ENCODE results near the gene ST7L.
A peak's percentile ranks its signal among the peaks of the same experiment; 100 is the strongest.
"Not testable (repeated sequence)": the region's sequence is repeated elsewhere in the genome, so short reads cannot be mapped to it uniquely, and the experiment has no call there.

The ST7L gene

GRCh38 chr1:112618721-112619517 is at the start of gene ST7L:
Gene ST7L, minus strand, starts transcription at chr1:112619141. Its CDS starts 28 bp downstream, at chr1:112619113.
- no peak for TF ChIP-seq CTCF (IDR thresholded peaks at IDR 0.05; ENCODE audit: control insufficient read depth, extremely low read depth, insufficient read depth)
- DNase-seq (ENCODE audit: low read depth): no peak
- peak within 1 kb of the TSS; percentile 100 for H3K4me3 ChIP-seq (ENCODE audit: low read depth, low read length)

- DNase-seq (ENCODE audit: low read depth): no peak
- H3K4me3 ChIP-seq (ENCODE audit: low read depth, low read length): no peak overlapping the region
- no peak for TF ChIP-seq CTCF (IDR thresholded peaks at IDR 0.05; ENCODE audit: control insufficient read depth, extremely low read depth, insufficient read depth)
Measured at GRCh38 chr1:112666946-112667345, 48.0 kb upstream of the ST7L start.

- no peak for TF ChIP-seq CTCF (IDR thresholded peaks at IDR 0.05; ENCODE audit: control insufficient read depth, extremely low read depth, insufficient read depth)
- no peak overlapping the region for H3K4me3 ChIP-seq (ENCODE audit: low read depth, low read length)
- no peak for DNase-seq (ENCODE audit: low read depth)
Measured at GRCh38 chr1:112665857-112666256, 46.9 kb upstream of the ST7L start.

GRCh38 chr1:112651205-112651604 is 32.3 kb upstream of the ST7L start:
- no peak overlapping the region for H3K4me3 ChIP-seq (ENCODE audit: low read depth, low read length)
- no peak for DNase-seq (ENCODE audit: low read depth)
- TF ChIP-seq CTCF (IDR thresholded peaks at IDR 0.05; ENCODE audit: control insufficient read depth, extremely low read depth, insufficient read depth): no peak

- DNase-seq (ENCODE audit: low read depth): no peak
- no peak for TF ChIP-seq CTCF (IDR thresholded peaks at IDR 0.05; ENCODE audit: control insufficient read depth, extremely low read depth, insufficient read depth)
- no peak overlapping the region for H3K4me3 ChIP-seq (ENCODE audit: low read depth, low read length)
Measured at GRCh38 chr1:112646225-112646624, 27.3 kb upstream of the ST7L start.

GRCh38 chr1:112643080-112643479 is 24.1 kb upstream of the ST7L start:
- no peak overlapping the region for H3K4me3 ChIP-seq (ENCODE audit: low read depth, low read length)
- peak; percentile 71 for DNase-seq (ENCODE audit: low read depth)
- TF ChIP-seq CTCF (IDR thresholded peaks at IDR 0.05; ENCODE audit: control insufficient read depth, extremely low read depth, insufficient read depth): no peak

- not testable (repeated sequence) for DNase-seq (ENCODE audit: low read depth); H3K4me3 ChIP-seq (ENCODE audit: low read depth, low read length)
Measured at GRCh38 chr1:112640437-112640836, 21.5 kb upstream of the ST7L start.

Measured in LNCaP clone FGC (cell line).